ENCODE data around the gene EBP.

Gene EBP

DNA sequence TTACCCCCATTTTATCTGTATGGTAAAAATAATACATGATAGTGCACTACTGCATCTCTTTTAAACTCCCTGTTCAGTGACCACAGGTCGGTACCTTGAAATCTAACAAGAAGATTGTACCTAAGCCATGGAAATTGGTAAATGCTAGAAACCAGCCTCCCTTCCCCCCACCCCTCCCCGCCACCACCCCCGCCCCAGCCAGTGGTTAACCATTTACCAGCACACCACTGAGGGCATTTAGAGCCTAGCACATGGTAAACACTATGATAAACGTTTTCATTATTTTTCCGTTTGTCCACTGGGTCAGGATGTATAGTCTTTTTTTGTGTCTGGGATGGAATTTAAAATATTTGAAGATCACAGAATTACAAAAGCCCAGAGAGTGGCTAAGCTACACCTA lies 46.3 kb upstream of the EBP start:
- no peak for DNase-seq (ENCODE audit: low read depth)
- peak overlapping the region; percentile 93 for H3K4me3 ChIP-seq (ENCODE audit: low read depth, low read length)
- TF ChIP-seq, protein P1, sequence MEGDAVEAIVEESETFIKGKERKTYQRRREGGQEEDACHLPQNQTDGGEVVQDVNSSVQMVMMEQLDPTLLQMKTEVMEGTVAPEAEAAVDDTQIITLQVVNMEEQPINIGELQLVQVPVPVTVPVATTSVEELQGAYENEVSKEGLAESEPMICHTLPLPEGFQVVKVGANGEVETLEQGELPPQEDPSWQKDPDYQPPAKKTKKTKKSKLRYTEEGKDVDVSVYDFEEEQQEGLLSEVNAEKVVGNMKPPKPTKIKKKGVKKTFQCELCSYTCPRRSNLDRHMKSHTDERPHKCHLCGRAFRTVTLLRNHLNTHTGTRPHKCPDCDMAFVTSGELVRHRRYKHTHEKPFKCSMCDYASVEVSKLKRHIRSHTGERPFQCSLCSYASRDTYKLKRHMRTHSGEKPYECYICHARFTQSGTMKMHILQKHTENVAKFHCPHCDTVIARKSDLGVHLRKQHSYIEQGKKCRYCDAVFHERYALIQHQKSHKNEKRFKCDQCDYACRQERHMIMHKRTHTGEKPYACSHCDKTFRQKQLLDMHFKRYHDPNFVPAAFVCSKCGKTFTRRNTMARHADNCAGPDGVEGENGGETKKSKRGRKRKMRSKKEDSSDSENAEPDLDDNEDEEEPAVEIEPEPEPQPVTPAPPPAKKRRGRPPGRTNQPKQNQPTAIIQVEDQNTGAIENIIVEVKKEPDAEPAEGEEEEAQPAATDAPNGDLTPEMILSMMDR (IDR thresholded peaks at IDR 0.05; ENCODE audit: insufficient read depth, low read depth, low read length, missing control alignments) = no peak

DNA sequence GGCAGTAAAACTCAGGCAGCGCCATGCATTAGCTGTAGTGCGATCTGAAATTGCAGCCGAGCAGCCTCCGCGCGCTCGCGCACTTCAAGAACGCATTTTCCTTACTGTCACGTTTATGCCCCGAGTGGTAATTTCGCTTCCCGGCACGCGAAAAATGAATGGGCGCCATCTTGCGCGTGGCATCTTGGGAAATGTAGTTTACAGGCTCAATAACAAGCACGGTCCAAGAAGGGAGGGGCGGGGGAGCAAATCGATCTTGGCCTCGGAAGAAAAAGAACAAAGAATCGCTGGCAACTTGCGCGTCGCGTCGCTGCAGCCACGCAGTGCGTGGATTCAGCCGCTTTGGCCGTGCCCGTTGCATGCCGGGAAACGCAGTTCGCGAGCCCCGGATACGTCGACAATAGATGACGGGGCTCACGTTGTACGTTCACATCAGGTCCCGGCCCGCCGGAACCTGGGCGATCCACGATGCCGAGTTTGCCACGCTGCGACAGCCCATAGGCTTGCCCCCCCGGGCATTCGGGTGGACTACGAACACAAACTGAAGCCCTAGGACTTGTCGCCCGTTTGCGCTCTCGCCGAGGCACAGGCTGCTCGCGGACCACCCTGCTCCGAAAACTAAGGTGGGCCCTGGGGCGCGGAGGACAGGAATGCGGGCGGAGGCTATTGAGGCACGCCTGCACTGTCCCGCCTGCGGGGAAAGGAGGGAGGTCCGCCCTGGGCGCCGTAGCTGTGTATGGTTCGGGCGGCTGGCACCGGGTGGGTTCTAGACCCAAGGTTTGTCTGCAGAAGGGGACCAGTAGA lies 45.6 kb upstream of the EBP start, which contains the start of gene FTSJ1:
Gene FTSJ1 (plus strand): TSS at position 426 of the 804 bp plus-strand sequence. CDS start 1,849 bp downstream, outside the sequence.
- peak within 1 kb of the TSS; percentile 93 for H3K4me3 ChIP-seq (ENCODE audit: low read depth, low read length)
- TF ChIP-seq, protein P1 (IDR thresholded peaks at IDR 0.05; ENCODE audit: insufficient read depth, low read depth, low read length, missing control alignments) = no peak
- DNase-seq (ENCODE audit: low read depth) = peak; percentile 95

DNA sequence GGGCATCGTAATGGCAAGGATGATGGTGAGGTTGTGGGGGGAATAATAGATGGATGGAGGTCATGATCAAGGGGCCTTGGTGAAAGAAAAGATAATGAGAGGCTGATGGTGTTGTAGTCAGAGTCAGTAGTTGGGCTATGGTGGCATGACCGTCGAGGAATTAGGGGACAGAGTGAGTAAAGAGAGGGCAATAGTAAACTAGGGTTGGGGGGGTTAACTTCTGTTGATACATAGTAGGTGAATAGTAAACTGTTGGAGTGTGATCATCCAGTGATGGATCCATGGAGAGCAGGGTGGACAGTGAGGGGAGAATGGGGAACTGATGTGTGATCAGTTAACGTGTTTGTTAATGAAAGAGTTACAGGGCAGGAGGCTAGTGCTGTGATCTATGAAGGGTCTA lies 44.7 kb upstream of the EBP start:
- DNase-seq (ENCODE audit: low read depth) = no peak

DNA sequence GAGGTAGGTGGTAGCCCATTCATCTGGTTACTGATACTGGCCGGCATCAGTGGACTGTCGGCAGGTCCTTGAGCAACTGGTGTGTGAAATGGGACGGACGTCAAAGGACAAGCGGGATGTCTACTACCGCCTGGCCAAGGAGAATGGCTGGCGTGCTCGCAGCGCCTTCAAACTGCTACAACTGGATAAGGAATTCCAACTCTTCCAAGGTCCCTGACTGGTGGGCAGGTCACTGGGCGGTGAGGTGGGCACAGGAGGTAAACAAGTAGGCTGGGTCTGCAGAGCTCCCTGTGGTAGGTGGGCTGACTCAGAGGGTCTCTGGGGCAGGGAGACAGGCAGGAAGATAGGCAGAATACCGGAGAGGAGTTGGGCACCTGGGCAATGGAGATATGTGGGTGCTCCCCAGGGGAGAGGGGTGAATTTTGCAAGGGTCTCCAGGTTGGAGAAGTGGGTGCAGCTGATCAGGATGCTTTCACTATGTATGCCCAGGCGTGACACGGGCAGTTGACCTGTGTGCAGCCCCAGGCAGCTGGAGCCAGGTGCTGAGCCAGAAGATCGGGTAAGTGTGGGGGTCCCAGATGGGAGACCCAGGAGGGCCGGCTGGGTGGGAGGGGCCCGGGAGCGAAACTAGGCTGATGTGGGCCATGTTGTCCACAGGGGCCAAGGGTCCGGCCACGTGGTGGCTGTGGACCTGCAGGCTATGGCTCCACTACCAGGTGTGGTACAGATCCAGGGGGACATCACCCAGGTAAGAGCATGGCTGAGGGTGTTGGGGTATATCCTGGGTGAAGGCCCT lies 43.5 kb upstream of the EBP start:
- H3K4me3 ChIP-seq (ENCODE audit: low read depth, low read length) = no peak overlapping the region
- TF ChIP-seq, protein P1 (IDR thresholded peaks at IDR 0.05; ENCODE audit: insufficient read depth, low read depth, low read length, missing control alignments) = no peak
- no peak for DNase-seq (ENCODE audit: low read depth)

More for the DNA sequence above, 44.7 kb upstream of the EBP start:
- TF ChIP-seq, protein P1 (IDR thresholded peaks at IDR 0.05; ENCODE audit: insufficient read depth, low read depth, low read length, missing control alignments) = no peak
- H3K4me3 ChIP-seq (ENCODE audit: low read depth, low read length) = peak overlapping the region; percentile 93

DNA sequence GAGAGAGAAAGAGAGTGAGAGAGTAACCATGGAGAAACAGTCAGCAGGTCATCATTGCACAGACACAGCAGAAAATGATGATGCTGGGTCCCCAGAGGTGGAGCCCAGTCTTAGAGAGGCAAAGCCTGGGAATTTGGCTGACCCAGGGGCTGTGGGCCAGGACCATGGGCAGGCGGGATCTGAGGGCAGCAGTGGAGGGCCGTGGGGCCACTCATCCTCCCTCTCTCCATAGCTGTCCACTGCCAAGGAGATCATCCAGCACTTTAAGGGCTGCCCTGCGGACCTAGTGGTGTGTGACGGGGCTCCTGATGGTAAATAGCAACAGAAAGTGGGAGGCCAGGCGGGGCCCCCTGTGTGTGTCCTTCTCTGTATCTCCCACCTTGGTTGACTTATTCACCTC lies 42.8 kb upstream of the EBP start:
- TF ChIP-seq, protein P1 (IDR thresholded peaks at IDR 0.05; ENCODE audit: insufficient read depth, low read depth, low read length, missing control alignments) = no peak
- DNase-seq (ENCODE audit: low read depth) = no peak
- H3K4me3 ChIP-seq (ENCODE audit: low read depth, low read length) = no peak overlapping the region

DNA sequence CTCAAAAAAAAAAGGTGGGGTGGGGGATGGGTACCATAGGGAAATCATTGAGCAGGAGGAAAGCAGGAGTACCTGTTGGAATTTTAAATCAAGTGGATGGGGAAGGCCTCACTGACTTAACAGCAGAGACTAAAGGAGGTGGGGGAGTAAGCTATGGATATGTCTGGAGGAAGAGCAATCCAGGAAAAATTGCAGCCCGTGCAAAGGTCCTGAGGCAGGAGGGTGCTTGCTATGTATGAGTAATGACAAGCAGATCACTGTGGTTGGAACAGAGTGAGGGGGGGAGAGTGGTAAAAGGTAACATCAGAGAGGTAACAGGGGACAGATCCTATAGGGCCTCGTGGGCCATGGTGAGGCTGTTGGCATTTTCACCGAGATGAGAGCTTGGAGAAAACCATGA lies 41.5 kb upstream of the EBP start:
- no peak for DNase-seq (ENCODE audit: low read depth)
- no peak overlapping the region for H3K4me3 ChIP-seq (ENCODE audit: low read depth, low read length)
- TF ChIP-seq, protein P1 (IDR thresholded peaks at IDR 0.05; ENCODE audit: insufficient read depth, low read depth, low read length, missing control alignments) = no peak

All from GM12865 (cell line).